WERI-Rb-1 (cell line): ENCODE results near the gene RRP1.

Source experiments
- DNase-seq: peaks from one replicate; pipeline ENCODE4 v3.0.0-alpha.2; 2020
- H3K27ac ChIP-seq: fragments of 250-450 bp; sonication (Bioruptor Pico); 2 replicates; pipeline ENCODE4 v1.5.1; 2020; ENCODE audit warnings: mild to moderate bottlenecking, moderate library complexity
- H3K27me3 ChIP-seq: fragments of 250-450 bp; sonication (Bioruptor Pico); 2 replicates; pipeline ENCODE4 v1.5.1; 2021; ENCODE audit warnings: mild to moderate bottlenecking, low read depth, moderate library complexity; ENCODE audit not compliant: insufficient read depth, severe bottlenecking
- H3K36me3 ChIP-seq: fragments of 250-450 bp; sonication (Bioruptor Pico); 2 replicates; pipeline ENCODE4 v1.5.1; 2020; ENCODE audit warnings: mild to moderate bottlenecking, moderate library complexity
- H3K4me3 ChIP-seq: 2 replicates; pipeline ENCODE4 v1.5.1; 2011; ENCODE audit warnings: low read depth, mild to moderate bottlenecking, control low read depth, low read length
- H3K9me3 ChIP-seq: fragments of 250-450 bp; sonication (Bioruptor Pico); 2 replicates; pipeline ENCODE4 v1.5.1; 2021; ENCODE audit warnings: mild to moderate bottlenecking, moderate library complexity; ENCODE audit not compliant: severe bottlenecking
- CTCF ChIP-seq: IDR thresholded peaks from 2 replicates; pipeline ENCODE4 v1.5.1; 2011; ENCODE audit warnings: low read depth, mild to moderate bottlenecking, control low read depth, inconsistent platforms, low read length

RRP1 gene

DNA sequence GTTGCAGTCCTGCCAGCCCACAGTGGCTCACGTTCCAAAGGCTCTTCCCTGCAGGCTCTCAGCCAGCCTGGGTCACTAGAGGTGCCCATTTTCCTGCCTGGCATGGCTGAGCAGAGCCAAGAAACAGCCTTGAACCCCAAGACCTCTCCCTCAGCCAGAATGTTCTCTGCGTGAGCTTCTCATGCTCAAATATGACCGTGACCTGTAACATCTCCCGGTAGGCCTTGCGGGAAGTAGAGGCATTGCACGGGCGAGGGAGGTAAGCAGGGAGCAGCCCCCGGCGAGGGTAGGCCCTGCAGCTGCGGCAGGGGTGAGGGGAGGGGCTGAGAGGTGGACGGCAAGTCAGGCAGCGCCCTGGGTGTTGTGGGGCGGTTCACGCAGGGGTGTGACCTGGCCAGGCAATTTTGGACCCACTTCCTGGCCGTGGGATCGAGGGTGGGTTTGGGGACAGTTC lies 20.0 kb downstream of the RRP1 start:
- TF ChIP-seq CTCF: no peak
- Histone ChIP-seq H3K27ac (no peak overlapping the region), H3K4me3 (no peak overlapping the region), H3K27me3 (no peaks in the 10 kb centered on the region), H3K9me3 (no peaks in the 10 kb centered on the region), H3K36me3 (peaks cover 20% of the 10 kb centered on the region)
- DNase-seq: no peak

DNA sequence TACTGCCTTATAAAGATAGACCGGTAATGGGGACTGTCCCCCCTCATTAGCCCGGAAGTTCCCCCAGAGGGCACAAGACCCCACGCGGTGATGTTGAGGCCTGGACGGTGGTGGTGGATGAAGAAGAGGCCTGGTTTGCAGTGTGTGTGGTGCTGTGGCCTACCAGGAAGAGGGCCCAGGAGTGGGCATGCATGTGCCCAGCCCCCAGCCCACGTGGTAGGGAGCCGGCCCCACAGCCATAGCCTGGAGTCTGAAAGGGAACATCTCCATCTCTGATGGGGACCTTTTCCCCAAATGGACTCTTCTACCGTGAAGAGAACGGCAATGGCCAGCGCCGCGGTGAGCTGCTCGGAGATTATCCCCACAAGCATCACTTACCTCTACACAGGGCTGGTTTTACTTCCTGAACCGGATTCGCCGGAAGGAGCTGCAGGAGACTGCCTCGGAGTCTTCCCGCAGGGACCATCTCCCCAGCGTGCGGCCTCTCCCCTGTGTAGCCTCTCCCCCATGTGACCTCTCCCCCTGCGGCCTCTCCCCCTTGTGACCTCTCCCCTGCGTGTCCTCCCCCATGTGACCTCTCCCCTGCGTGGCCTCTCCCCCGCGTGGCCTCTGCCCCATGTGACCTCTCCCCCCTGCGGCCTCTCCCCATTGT lies 20.6 kb downstream of the RRP1 start:
- no peak overlapping the region for H3K4me3 ChIP-seq
- no peaks in the 10 kb centered on the region for H3K27me3 ChIP-seq
- no peak for DNase-seq
- H3K27ac ChIP-seq: no peak overlapping the region
- TF ChIP-seq CTCF: no peak
- no peaks in the 10 kb centered on the region for H3K9me3 ChIP-seq
- peaks cover 14% of the 10 kb centered on the region for H3K36me3 ChIP-seq

DNA sequence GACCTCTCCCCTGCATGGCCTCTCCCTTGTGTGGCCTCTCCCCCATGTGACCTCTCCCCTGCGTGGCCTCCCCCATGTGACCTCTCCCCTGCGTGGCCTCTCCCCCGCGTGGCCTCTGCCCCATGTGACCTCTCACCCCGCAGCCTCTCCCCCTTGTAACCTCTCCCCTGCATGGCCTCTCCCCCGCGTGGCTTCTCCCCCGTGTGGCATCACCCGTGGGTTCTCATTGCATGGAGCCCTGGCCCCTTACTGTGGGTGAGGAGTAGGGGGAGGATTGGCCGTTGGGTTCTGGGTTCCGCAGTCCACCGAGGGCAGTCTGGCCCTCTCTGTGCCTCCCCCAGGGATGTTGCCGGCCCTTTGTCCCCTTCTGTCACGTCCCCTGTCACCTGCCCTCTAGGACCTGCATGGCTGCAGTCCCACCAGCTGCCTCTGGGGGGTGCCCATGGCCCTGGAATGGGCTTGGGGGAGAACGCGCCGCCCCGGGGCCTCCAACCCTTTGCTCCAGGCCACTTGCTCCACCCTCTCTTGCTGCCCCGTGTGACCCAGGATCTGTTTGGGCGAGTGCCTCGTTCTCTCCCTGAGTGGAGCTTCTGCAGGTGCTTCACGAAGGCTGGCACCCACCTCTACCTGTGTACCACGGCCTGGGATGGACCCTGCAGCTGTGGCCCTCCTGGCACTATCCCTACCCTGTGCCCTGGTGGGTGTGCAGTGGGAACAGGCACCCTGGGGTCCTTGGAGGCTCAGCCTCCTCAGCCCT lies 21.3 kb downstream of the RRP1 start:
- Histone ChIP-seq H3K36me3 (peaks cover 8% of the 10 kb centered on the region), H3K27ac (peak overlapping the region; percentile 57), H3K27me3 (no peaks in the 10 kb centered on the region), H3K9me3 (no peaks in the 10 kb centered on the region), H3K4me3 (no peak overlapping the region)
- peak; percentile 97 for DNase-seq
- peak; percentile 99 for TF ChIP-seq CTCF

- Histone ChIP-seq H3K27me3 (no peaks in the 10 kb centered on the region), H3K36me3 (peaks cover 2% of the 10 kb centered on the region), H3K27ac (peak overlapping the region; percentile 57), H3K4me3 (no peak overlapping the region), H3K9me3 (no peaks in the 10 kb centered on the region)
- TF ChIP-seq CTCF: no peak
- DNase-seq: no peak
Observed at GRCh38 chr21:43811262-43812105, 22.1 kb downstream of the RRP1 start.

DNA sequence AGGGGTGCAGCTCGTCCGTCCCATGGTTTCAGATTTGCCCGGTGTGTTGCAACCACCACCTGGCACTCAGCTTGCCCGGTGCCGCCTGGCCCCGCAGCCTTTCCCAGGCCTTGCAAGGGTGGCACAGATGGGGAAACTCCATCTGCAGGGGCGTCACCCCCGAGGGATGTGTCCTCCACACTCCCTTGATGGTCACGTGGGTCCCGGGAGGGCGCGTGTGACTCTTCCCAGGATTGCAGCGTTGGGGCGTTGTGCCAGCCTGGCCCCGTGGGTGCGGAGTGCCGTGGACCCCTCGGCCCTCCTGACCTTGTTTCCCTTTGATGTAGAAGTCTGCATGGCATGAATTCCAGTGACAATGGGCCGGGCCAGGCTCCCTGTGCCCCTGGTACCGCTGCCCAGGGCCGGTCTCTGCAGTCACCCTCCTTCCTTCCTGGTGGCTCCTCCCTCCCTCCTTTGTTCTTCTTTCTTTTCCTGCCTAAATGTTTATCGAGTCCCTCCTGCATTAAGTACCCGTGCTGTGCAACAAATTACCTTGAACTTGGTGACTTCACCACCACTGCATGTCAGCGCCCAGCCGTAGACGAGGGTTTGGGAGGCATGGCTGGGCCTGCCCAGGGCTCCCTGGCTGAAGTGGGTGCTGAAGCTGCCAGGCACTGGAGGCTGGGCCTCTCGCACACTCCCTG lies 22.9 kb downstream of the RRP1 start:
- TF ChIP-seq CTCF: no peak
- no peak overlapping the region for H3K27ac ChIP-seq
- H3K36me3 ChIP-seq: no peaks in the 10 kb centered on the region; the same call in 1 of the 2 replicates
- H3K4me3 ChIP-seq: no peak overlapping the region
- no peaks in the 10 kb centered on the region for H3K27me3 ChIP-seq
- H3K9me3 ChIP-seq: no peaks in the 10 kb centered on the region
- no peak for DNase-seq
